ENCODE results near the gene TCFL5.
A peak's percentile ranks its signal among the peaks of the same experiment; 100 is the strongest.

TCFL5 gene

GRCh38 chr20:62841705-62842212 lies 19.9 kb downstream of the TCFL5 start:
- Mint-ChIP-seq H3K4me1 (ENCODE audit: low read depth) (no peaks in the 10 kb centered on the region), H3K27me3 (no peaks in the 10 kb centered on the region), H3K27ac (no peak overlapping the region), H3K9me3 (ENCODE audit: low read depth) (no peaks in the 10 kb centered on the region), H3K36me3 (peaks cover 4% of the 10 kb centered on the region), H3K4me3 (no peak overlapping the region)

GRCh38 chr20:62840244-62841197 lies 21.1 kb downstream of the TCFL5 start:
- Mint-ChIP-seq H3K4me3 (no peak overlapping the region), H3K27me3 (no peaks in the 10 kb centered on the region), H3K4me1 (ENCODE audit: low read depth) (no peaks in the 10 kb centered on the region), H3K9me3 (ENCODE audit: low read depth) (no peaks in the 10 kb centered on the region), H3K27ac (no peak overlapping the region), H3K36me3 (peaks cover 4% of the 10 kb centered on the region)

- H3K27me3 Mint-ChIP-seq, result no peaks in the 10 kb centered on the region
- H3K9me3 Mint-ChIP-seq (ENCODE audit: low read depth), result no peaks in the 10 kb centered on the region
- no peaks in the 10 kb centered on the region for H3K4me1 Mint-ChIP-seq (ENCODE audit: low read depth)
- H3K27ac Mint-ChIP-seq, result no peak overlapping the region
- H3K36me3 Mint-ChIP-seq, result peaks cover 3% of the 10 kb centered on the region
- no peak overlapping the region for H3K4me3 Mint-ChIP-seq
Observed at GRCh38 chr20:62839816-62840215, 21.8 kb downstream of the TCFL5 start.

- H3K4me3 Mint-ChIP-seq, result no peak overlapping the region
- no peak overlapping the region for H3K27ac Mint-ChIP-seq
- H3K4me1 Mint-ChIP-seq (ENCODE audit: low read depth), result no peaks in the 10 kb centered on the region
- H3K9me3 Mint-ChIP-seq (ENCODE audit: low read depth), result no peaks in the 10 kb centered on the region
- H3K36me3 Mint-ChIP-seq, result peaks cover 3% of the 10 kb centered on the region
- H3K27me3 Mint-ChIP-seq, result no peaks in the 10 kb centered on the region
Observed at GRCh38 chr20:62839261-62839660, 22.4 kb downstream of the TCFL5 start.

GRCh38 chr20:62838128-62838891 lies 23.3 kb downstream of the TCFL5 start:
- H3K27me3 Mint-ChIP-seq, result no peaks in the 10 kb centered on the region
- H3K4me1 Mint-ChIP-seq (ENCODE audit: low read depth), result no peaks in the 10 kb centered on the region
- no peak overlapping the region for H3K27ac Mint-ChIP-seq
- H3K4me3 Mint-ChIP-seq, result no peak overlapping the region
- no peaks in the 10 kb centered on the region for H3K9me3 Mint-ChIP-seq (ENCODE audit: low read depth)
- H3K36me3 Mint-ChIP-seq, result no peaks in the 10 kb centered on the region

GRCh38 chr20:62837790-62838127 lies 23.9 kb downstream of the TCFL5 start:
- H3K4me3 Mint-ChIP-seq, result no peak overlapping the region
- no peak overlapping the region for H3K27ac Mint-ChIP-seq
- peaks cover 2% of the 10 kb centered on the region for H3K4me1 Mint-ChIP-seq (ENCODE audit: low read depth)
- H3K36me3 Mint-ChIP-seq, result no peaks in the 10 kb centered on the region
- H3K9me3 Mint-ChIP-seq (ENCODE audit: low read depth), result no peaks in the 10 kb centered on the region
- no peaks in the 10 kb centered on the region for H3K27me3 Mint-ChIP-seq

GRCh38 chr20:62836967-62837490 lies 24.6 kb downstream of the TCFL5 start:
- H3K27ac Mint-ChIP-seq, result no peak overlapping the region
- no peaks in the 10 kb centered on the region for H3K27me3 Mint-ChIP-seq
- H3K9me3 Mint-ChIP-seq (ENCODE audit: low read depth), result no peaks in the 10 kb centered on the region
- H3K4me1 Mint-ChIP-seq (ENCODE audit: low read depth), result peaks cover 6% of the 10 kb centered on the region
- H3K36me3 Mint-ChIP-seq, result no peaks in the 10 kb centered on the region
- no peak overlapping the region for H3K4me3 Mint-ChIP-seq

- Mint-ChIP-seq H3K4me3 (no peak overlapping the region), H3K4me1 (ENCODE audit: low read depth) (peaks cover 8% of the 10 kb centered on the region), H3K36me3 (no peaks in the 10 kb centered on the region), H3K27me3 (no peaks in the 10 kb centered on the region), H3K27ac (no peak overlapping the region), H3K9me3 (ENCODE audit: low read depth) (no peaks in the 10 kb centered on the region)
Observed at GRCh38 chr20:62835931-62836861, 25.4 kb downstream of the TCFL5 start.

- Mint-ChIP-seq H3K27ac (no peak overlapping the region), H3K27me3 (no peaks in the 10 kb centered on the region), H3K36me3 (no peaks in the 10 kb centered on the region), H3K4me3 (no peak overlapping the region), H3K4me1 (ENCODE audit: low read depth) (peaks cover 8% of the 10 kb centered on the region), H3K9me3 (ENCODE audit: low read depth) (no peaks in the 10 kb centered on the region)
Observed at GRCh38 chr20:62834967-62835730, 26.5 kb downstream of the TCFL5 start.

- H3K4me1 Mint-ChIP-seq (ENCODE audit: low read depth), result peaks cover 8% of the 10 kb centered on the region
- no peaks in the 10 kb centered on the region for H3K27me3 Mint-ChIP-seq
- no peak overlapping the region for H3K27ac Mint-ChIP-seq
- no peaks in the 10 kb centered on the region for H3K9me3 Mint-ChIP-seq (ENCODE audit: low read depth)
- no peaks in the 10 kb centered on the region for H3K36me3 Mint-ChIP-seq
- peak overlapping the region; percentile 13 for H3K4me3 Mint-ChIP-seq
Observed at GRCh38 chr20:62832951-62833391, 28.7 kb downstream of the TCFL5 start.

- H3K36me3 Mint-ChIP-seq, result no peaks in the 10 kb centered on the region
- no peak overlapping the region for H3K4me3 Mint-ChIP-seq
- peaks cover 8% of the 10 kb centered on the region for H3K4me1 Mint-ChIP-seq (ENCODE audit: low read depth)
- no peak overlapping the region for H3K27ac Mint-ChIP-seq
- no peaks in the 10 kb centered on the region for H3K9me3 Mint-ChIP-seq (ENCODE audit: low read depth)
- no peaks in the 10 kb centered on the region for H3K27me3 Mint-ChIP-seq
Observed at GRCh38 chr20:62832212-62832922, 29.3 kb downstream of the TCFL5 start.

GRCh38 chr20:62831854-62832211 lies 29.8 kb downstream of the TCFL5 start:
- Mint-ChIP-seq H3K4me1 (ENCODE audit: low read depth) (peaks cover 8% of the 10 kb centered on the region), H3K27ac (no peak overlapping the region), H3K4me3 (no peak overlapping the region), H3K9me3 (ENCODE audit: low read depth) (no peaks in the 10 kb centered on the region), H3K36me3 (no peaks in the 10 kb centered on the region), H3K27me3 (no peaks in the 10 kb centered on the region)

GRCh38 chr20:62831361-62831788 lies 30.2 kb downstream of the TCFL5 start:
- Mint-ChIP-seq H3K27ac (no peak overlapping the region), H3K4me1 (ENCODE audit: low read depth) (peaks cover 8% of the 10 kb centered on the region), H3K9me3 (ENCODE audit: low read depth) (no peaks in the 10 kb centered on the region), H3K27me3 (no peaks in the 10 kb centered on the region), H3K36me3 (no peaks in the 10 kb centered on the region), H3K4me3 (no peak overlapping the region)

Measured in activated naive CD8-positive, alpha-beta T cell (primary cell).